B cell (primary cell): Measurements from ENCODE around the gene SLC9A3.

Experiments
- CTCF ChIP-seq: fragments of 200-600 bp; IDR thresholded peaks from one replicate; pipeline ENCODE4 v1.8.0; 2022; ENCODE audit warnings: antibody characterized with exemption, mild to moderate bottlenecking
- EZH2 ChIP-seq: IDR thresholded peaks from 2 replicates; pipeline ENCODE4 v1.6.1; 2012; ENCODE audit warnings: borderline replicate concordance, low read depth, mild to moderate bottlenecking, moderate library complexity, low read length; ENCODE audit not compliant: insufficient read depth, poor library complexity, severe bottlenecking

GRCh38 chr5:483011-483410 lies 41.2 kb downstream of the SLC9A3 start:
- no peak for TF ChIP-seq EZH2
- no peak for TF ChIP-seq CTCF
